NCI-H526 treated with DMSO at 0.1 percent for 48 hours (cell line): ENCODE measurements around the gene PER2.
"Not testable (repeated sequence)": the region's sequence is repeated elsewhere in the genome, so short reads cannot be mapped to it uniquely, and the experiment has no call there.

Source experiments
- DNase-seq: peaks from one replicate; lab custom pipeline; 2025; lab: John Stamatoyannopoulos, UW

Gene PER2

GRCh38 chr2:238287737-238288649 is at the start of gene PER2:
PER2 (minus strand) TSS chr2:238288610; CDS start chr2:238277936, 10,674 bp downstream.
- peak; percentile 26 for DNase-seq

GRCh38 chr2:238337846-238338245 is 49.4 kb upstream of the PER2 start:
- DNase-seq: no peak

GRCh38 chr2:238336793-238337444 is 48.5 kb upstream of the PER2 start:
- no peak for DNase-seq

GRCh38 chr2:238336151-238336550 is 47.7 kb upstream of the PER2 start:
- no peak for DNase-seq

- DNase-seq: not testable (repeated sequence)
These were observed 47.2 kb upstream of the PER2 start for GRCh38 chr2:238335591-238335990.

DNA sequence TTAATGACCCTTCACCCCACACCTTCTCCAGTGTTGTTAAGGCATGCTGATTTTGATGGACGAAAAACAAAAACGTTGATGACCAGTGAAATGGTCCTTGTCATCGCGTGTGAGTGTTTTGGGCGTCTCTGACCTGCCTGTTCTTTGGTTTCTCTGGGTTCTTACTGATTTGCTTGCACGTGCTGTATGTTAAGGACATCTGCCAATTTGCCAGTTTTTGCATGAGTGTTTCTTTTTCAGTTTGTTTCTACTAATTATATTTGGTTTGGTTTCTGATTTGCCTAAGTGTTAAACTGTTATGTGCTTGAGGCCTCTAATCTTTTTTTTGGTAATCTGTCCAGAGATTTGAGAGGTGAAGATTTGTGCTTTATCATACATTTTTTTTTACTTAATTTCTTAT is 46.5 kb upstream of the PER2 start:
- no peak for DNase-seq

GRCh38 chr2:238331916-238332315 is 43.5 kb upstream of the PER2 start:
- DNase-seq: no peak

- DNase-seq: no peak
These were observed 42.0 kb upstream of the PER2 start for GRCh38 chr2:238330391-238330790.

GRCh38 chr2:238327751-238328150 is 39.3 kb upstream of the PER2 start:
- DNase-seq: no peak

DNA sequence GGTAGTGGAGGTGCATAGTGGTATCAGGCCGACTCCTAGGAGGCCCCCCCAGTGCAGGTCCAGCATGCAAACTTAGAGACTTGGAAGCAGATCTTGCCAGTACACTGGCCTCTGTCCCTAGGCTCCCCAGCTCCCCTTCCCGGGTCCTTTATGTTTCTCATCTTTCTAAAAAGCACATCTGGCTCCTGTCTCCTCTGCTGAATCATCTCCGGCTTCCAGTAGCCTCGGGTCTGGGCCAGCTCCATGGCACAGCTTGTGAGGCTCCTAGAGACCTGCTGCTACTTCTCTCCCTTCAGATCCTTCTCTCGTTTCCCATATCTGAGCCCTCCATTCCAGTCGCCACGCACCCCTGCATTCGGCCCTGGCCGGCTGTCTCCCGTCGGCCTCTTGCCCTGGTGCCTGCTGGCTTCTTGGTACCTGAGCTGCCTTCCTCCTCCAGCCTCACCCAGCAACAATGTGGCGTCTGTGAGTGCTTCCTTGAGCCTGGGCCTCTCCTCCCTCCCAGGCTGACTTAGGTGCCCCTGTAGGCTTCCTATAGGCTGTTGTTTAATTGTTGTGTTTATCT is 38.5 kb upstream of the PER2 start:
- no peak for DNase-seq

DNA sequence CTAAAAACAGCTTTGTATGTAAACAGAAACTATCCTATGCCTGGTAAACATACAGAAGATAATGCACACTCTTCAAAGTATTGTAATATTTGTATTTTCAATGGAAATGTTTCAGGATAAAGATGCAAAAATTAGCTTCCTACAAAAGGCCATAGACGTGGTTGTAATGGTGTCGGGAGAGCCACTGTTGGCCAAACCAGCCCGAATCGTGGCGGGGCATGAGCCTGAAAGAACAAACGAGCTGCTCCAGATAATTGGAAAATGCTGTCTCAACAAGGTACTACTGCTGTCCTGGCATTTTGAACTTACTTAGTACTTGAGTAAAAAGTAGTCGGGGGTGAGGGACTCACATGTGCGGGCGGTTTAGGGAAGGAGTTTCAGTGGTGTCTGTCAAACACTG is 37.3 kb upstream of the PER2 start:
- no peak for DNase-seq

DNA sequence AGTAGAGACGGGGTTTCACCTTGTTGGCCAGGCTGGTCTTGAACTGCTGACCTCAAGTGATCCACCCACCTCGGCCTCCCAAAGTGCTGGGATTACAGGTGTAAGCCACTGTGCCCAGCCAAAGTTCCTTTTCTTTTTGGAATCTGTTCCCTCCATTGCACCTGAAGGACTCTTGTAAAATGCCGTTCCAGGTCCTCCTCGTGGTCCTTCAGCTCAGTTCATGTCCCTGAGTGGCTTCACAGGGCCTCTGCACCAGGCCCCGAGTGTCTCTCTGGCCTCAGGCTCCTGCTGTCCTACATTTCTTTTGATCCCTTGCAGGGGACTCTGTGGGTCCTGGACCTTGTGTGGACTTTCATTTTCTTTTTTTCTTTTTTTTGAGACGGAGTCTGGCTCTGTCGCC is 35.8 kb upstream of the PER2 start:
- not testable (repeated sequence) for DNase-seq

DNA sequence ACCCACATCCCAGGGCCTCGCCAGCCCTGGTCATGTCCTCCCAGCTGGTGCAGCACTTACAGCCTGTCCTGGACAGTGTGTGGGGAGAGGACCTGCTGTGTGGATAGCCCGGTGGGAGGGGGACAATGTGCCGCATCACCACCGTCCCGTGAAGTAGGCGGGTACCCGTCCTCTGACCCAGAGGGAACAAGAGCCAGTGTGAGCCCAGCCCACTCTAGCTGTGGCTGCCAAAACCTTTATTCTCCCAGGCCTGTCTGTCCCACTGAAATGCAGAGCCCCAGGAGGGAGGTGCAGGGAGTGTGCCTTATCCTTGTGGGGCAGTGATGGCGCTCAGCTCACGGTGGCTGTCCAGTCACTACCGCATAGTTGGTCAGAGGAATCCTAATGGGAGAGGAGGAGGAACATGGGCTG is 33.6 kb upstream of the PER2 start:
- no peak for DNase-seq

- no peak for DNase-seq
These were observed 33.1 kb upstream of the PER2 start for GRCh38 chr2:238321467-238321866.

DNA sequence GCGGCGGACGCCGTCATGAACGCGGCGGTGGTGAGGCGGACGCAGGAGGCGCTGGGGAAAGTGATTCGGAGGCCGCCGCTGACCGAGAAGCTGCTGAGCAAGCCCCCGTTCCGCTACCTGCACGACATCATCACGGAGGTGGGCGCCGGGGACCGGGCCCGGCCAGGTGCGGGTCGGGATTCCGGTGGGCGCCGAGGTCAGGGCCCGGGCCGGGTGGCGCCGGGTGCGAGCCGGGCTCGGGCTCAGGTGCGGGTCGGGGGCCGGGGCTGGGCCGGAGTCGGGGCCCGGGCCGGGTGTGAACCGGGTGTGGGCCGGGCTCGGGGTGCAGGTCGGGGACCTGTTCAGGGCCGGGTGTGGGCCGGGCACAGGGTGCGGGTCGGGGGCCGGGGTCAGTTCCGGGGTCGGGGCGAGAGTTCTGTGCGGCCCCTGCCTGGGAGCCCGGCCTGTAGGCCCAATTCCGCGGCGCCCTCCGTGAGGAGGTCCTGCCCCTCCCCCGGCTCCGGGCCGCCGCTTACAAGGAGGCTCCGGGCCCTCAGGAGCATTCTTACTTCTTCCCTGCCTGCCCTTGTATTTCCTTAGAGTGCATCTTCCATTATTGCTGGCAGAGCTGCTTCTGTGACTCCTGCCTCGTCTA is 32.4 kb upstream of the PER2 start:
- DNase-seq: no peak

GRCh38 chr2:238320246-238320647 is 31.8 kb upstream of the PER2 start, which contains the start of gene TRAF3IP1:
TRAF3IP1 (plus strand) TSS chr2:238320518; CDS start chr2:238320663, 145 bp downstream.
- peak; percentile 77 for DNase-seq

GRCh38 chr2:238315031-238315595 is 26.7 kb upstream of the PER2 start:
- no peak for DNase-seq

DNA sequence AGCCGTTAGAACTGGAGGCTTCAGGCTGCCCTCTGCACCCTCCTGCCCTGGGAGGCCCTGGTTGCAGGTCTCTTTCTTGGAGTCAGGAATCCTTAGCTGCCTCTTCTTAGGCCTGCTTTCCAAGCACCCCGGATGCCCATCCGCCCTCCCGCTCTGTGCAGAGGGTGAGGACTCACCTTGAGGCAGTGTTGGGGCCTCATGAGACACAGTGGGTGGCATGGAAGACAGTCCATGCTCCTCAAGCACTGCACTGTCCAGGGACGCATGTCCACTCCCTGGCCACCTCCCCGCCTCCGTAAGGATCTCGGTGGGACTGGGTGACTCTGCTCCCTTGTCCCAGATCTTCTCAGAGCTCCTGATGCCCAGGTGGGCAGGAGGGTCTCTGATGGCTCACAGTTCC is 26.2 kb upstream of the PER2 start:
- DNase-seq: no peak

DNA sequence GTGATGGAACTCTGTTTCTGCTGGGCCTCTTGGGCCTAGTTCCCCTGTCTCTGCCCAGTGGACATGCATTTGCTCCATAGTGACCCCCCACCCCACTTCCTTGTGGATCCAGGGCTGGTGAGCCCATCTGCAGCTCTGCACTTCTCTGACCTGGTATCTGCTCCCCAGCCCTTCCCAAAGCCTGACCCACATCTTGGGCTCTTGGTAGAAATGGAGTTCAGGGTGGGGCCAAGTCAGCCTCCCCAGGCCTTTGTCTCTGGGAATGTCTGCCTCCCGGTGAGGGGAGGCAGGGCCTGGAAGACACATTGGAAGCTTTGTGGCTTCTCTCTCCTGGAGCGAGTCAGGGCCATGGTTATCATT is 25.6 kb upstream of the PER2 start:
- DNase-seq: no peak

- DNase-seq: no peak
These were observed 25.0 kb upstream of the PER2 start for GRCh38 chr2:238313289-238313990.

DNA sequence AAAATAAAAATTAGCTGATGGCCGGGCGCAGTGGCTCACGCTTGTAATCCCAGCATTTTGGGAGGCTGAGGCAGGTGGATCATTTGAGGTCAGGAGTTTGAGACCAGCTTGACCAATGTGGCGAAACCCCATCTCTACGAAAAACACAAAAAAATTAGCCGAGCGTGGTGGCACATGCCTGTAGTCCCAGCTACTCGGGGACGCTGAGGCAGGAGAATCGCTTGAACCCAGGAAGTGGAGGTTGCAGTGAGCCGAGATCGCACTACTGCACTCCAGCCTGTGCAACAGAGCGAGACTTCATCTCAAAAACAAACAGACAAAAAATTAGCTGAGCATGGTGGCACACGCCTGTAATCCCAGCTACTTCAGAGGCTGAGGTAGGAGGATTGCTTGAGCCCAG is 22.3 kb upstream of the PER2 start:
- DNase-seq: not testable (repeated sequence)

- DNase-seq: no peak
These were observed 19.8 kb upstream of the PER2 start for GRCh38 chr2:238308177-238308576.
